ENCODE results near the gene CASR.

The CASR gene

DNA sequence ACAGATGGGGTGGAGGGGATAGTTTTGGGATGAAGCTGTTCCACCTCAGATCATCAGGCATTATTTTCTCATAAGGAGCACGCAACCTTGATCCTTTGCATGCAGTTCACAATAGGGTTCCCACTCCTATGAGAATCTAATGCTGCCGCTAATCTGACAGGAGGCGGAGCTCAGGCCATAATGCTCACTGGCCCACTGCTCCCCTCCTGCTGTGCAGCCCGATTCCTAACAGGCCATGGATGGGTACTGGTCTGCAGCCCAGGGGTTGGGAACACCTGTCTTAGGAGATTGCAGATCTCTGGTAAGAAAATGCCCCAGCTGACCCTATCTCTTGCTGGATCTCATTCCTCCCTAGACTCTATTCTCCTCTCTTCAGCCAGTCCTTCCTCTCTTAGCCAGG lies 148.4 kb downstream of the CASR start:
- TF ChIP-seq, protein P1, sequence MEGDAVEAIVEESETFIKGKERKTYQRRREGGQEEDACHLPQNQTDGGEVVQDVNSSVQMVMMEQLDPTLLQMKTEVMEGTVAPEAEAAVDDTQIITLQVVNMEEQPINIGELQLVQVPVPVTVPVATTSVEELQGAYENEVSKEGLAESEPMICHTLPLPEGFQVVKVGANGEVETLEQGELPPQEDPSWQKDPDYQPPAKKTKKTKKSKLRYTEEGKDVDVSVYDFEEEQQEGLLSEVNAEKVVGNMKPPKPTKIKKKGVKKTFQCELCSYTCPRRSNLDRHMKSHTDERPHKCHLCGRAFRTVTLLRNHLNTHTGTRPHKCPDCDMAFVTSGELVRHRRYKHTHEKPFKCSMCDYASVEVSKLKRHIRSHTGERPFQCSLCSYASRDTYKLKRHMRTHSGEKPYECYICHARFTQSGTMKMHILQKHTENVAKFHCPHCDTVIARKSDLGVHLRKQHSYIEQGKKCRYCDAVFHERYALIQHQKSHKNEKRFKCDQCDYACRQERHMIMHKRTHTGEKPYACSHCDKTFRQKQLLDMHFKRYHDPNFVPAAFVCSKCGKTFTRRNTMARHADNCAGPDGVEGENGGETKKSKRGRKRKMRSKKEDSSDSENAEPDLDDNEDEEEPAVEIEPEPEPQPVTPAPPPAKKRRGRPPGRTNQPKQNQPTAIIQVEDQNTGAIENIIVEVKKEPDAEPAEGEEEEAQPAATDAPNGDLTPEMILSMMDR (IDR thresholded peaks at IDR 0.05; ENCODE audit: low read depth, low read length): no peak
- no peak for DNase-seq (ENCODE audit: low read depth in 2 of 2)
- no peak overlapping the region for H3K4me3 ChIP-seq (replicated peaks in 1 of 2; ENCODE audit: low read depth in 2 of 2, low read length in 2 of 2)

DNA sequence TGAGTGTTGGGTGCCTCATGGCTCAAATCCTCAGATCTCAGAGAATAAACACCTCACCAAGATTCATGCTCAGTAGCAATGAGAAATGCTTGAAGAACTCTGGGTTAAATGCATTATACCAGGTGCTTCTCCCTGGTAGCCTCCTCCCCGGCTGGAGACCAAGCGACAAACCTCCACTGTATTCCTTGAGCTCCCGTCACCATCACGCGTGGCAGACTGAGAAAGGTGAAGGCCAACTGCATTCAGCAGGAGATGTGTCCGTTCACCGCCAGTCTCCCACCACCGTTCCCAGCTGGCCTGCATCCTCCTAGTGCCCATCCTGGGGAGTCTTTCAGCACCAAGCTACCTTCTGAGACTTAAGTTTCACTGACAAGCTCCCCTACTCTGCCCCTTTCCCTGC lies 149.1 kb downstream of the CASR start:
- TF ChIP-seq, protein P1 (IDR thresholded peaks at IDR 0.05; ENCODE audit: low read depth, low read length): no peak
- no peak overlapping the region for H3K4me3 ChIP-seq (replicated peaks in 1 of 2; ENCODE audit: low read depth in 2 of 2, low read length in 2 of 2)
- no peak for DNase-seq (ENCODE audit: low read depth in 2 of 2)

All from cardiac fibroblast (primary cell).